Aorta (tissue), 5 donors: Measurements from ENCODE around the gene C19orf12. TPM values are rescaled to one million over a fixed set of nuclear protein-coding genes. Genes with fewer than 3 reads are reported as not detected.

Experiments used
- ATAC-seq: fragments of 200-7000 bp; cut with Tn5 transposase; one replicate; pipeline ENCODE4 v1.9.1; 2022; ENCODE audit warnings: moderate library complexity; ENCODE audit not compliant: low FRiP score
- DNase-seq, 2 donors: peaks; one replicate each; pipeline ENCODE4 v3.0.0-alpha.2; 2020
- H3K27ac ChIP-seq, 2 donors: one replicate each; pipeline ENCODE4 v1.5.1; 2013; ENCODE audit warnings: low read length in 2 of 2, mild to moderate bottlenecking in 2 of 2, moderate library complexity in 2 of 2, control low read depth in 1 of 2, inconsistent platforms in 1 of 2, low read depth in 1 of 2
- H3K27me3 ChIP-seq, 2 donors: one replicate each; pipeline ENCODE4 v1.6.1; 2013; ENCODE audit warnings: control low read depth in 1 of 2, low read length in 1 of 2, mild to moderate bottlenecking in 1 of 2, moderate library complexity in 1 of 2; ENCODE audit not compliant: insufficient read depth in 2 of 2, control insufficient read depth in 1 of 2
- H3K36me3 ChIP-seq, 2 donors: one replicate each; pipeline ENCODE4 v1.6.1; 2013; ENCODE audit warnings: control low read depth in 1 of 2, low read length in 1 of 2, mild to moderate bottlenecking in 1 of 2; ENCODE audit not compliant: insufficient read depth in 2 of 2, control insufficient read depth in 1 of 2
- H3K4me1 ChIP-seq, 2 donors: one replicate each; pipeline ENCODE4 v1.6.1; 2013; ENCODE audit warnings: low read length in 2 of 2, control low read depth in 1 of 2, mild to moderate bottlenecking in 1 of 2, moderate library complexity in 1 of 2; ENCODE audit not compliant: insufficient read depth in 2 of 2, control insufficient read depth in 1 of 2
- H3K4me3 ChIP-seq, 2 donors: one replicate each; pipeline ENCODE4 v1.5.1; 2013; ENCODE audit warnings: low read length in 2 of 2, control low read depth in 1 of 2, mild to moderate bottlenecking in 1 of 2
- H3K9me3 ChIP-seq: one replicate; pipeline ENCODE4 v1.6.1; 2013; ENCODE audit warnings: mild to moderate bottlenecking, low read length; ENCODE audit not compliant: control insufficient read depth
- WGBS, 2 donors: extraction: QIAGEN DNeasy Blood & Tissue Kit; methylation state at CpG; one replicate each; pipeline ENCODE4 v1.1.7; 2013; 5-methylcytosine and 5-hydroxymethylcytosine counted together
- intact Hi-C, 2 donors: fragments of 100-400 bp; cut with DNase I; formaldehyde crosslinking; loops; one replicate each; pipeline versions ENCODE4 v1.14.2 to v1.15.0; 2022
- polyA plus RNA-seq, 2 donors: library from polyadenylated mRNA; stranded (reverse); fragments of 200-250 nt; gene quantifications; one replicate each; pipeline ENCODE4 v1.2.3, GENCODE V29; 2013
- total RNA-seq, 2 donors: library from RNA; stranded (reverse); fragmentation: NEBNext Ultra II Directional; extraction: Animal tissue kit (Norgen Biotek cat#: 25700); gene quantifications; one replicate each; pipeline ENCODE4 v1.2.1, GENCODE V29; 2021
- donor health status: healthy with polysubstance abuse.
- donor health status: Bipolar disorder and iron deficiency.
- donor health status: DM: no; HTN: no; CAD: no.
- donor health status: DM: no; HTN: no; CAD: no.
- donor health status: DM: yes; HTN: yes; CAD: no.

The C19orf12 gene
- total and polyA plus RNA-seq, 4 donors: 14.3 to 32.8 (median 22.9) TPM

- Histone ChIP-seq H3K27ac (no peak overlapping the region), H3K36me3 (no peaks in the 10 kb centered on the region), H3K9me3 (no peaks in the 10 kb centered on the region), H3K4me3 (no peak overlapping the region), H3K27me3 (no peaks in the 10 kb centered on the region), H3K4me1 (no peaks in the 10 kb centered on the region)
- intact Hi-C loops: no loop called here
- 49 to 50% methylated on average over 5 of the region's 5 CpGs for WGBS, 2 donors
- DNase-seq (peak in 1 of 2 donors; percentile 1), ATAC-seq (no peak)
Measured at GRCh38 chr19:29741776-29742175, 26.7 kb upstream of the C19orf12 start.

GRCh38 chr19:29741226-29741625, 26.2 kb upstream of the C19orf12 start:
- whole genome bisulfite sequencing, 2 donors: 51 to 60% methylated on average over 10 of the region's 10 CpGs
- intact Hi-C loops: no loop called here
- H3K27ac ChIP-seq: no peak overlapping the region
- ATAC-seq: no peak
- no peaks in the 10 kb centered on the region for H3K27me3 ChIP-seq
- H3K4me3 ChIP-seq: no peak overlapping the region
- no peaks in the 10 kb centered on the region for H3K4me1 ChIP-seq
- no peaks in the 10 kb centered on the region for H3K36me3 ChIP-seq
- no peak for DNase-seq
- H3K9me3 ChIP-seq: no peaks in the 10 kb centered on the region

- DNase-seq: peak; percentile 12 to 60
Measured at GRCh38 chr19:29737461-29738000, 22.5 kb upstream of the C19orf12 start.

GRCh38 chr19:29735829-29736228, 20.8 kb upstream of the C19orf12 start:
- intact Hi-C loops: no loop called here
- Histone ChIP-seq H3K4me3 (no peak overlapping the region), H3K9me3 (no peaks in the 10 kb centered on the region), H3K4me1 (no peaks in the 10 kb centered on the region), H3K27me3 (no peaks in the 10 kb centered on the region), H3K36me3 (no peaks in the 10 kb centered on the region), H3K27ac (no peak overlapping the region)
- ATAC-seq (no peak), DNase-seq (no peak)
- 74 to 77% methylated on average over 5 of the region's 5 CpGs for WGBS, 2 donors

More at GRCh38 chr19:29737461-29738000, 22.5 kb upstream of the C19orf12 start:
- 82 to 83% methylated on average over 11 of the region's 11 CpGs for WGBS, 2 donors
- Histone ChIP-seq H3K27me3 (no peaks in the 10 kb centered on the region), H3K36me3 (no peaks in the 10 kb centered on the region), H3K9me3 (no peaks in the 10 kb centered on the region), H3K4me3 (no peak overlapping the region), H3K27ac (no peak overlapping the region), H3K4me1 (no peaks in the 10 kb centered on the region)
- intact Hi-C loops: no loop called here
- ATAC-seq: no peak

- no peak overlapping the region for H3K27ac ChIP-seq
- DNase-seq (peak in 1 of 2 donors; percentile 54), ATAC-seq (no peak)
- no peak overlapping the region for H3K4me3 ChIP-seq
- H3K4me1 ChIP-seq: no peaks in the 10 kb centered on the region
- H3K27me3 ChIP-seq: no peaks in the 10 kb centered on the region
- intact Hi-C loops: loop anchor here (2.0 to 5.0 kb wide), 2 partner anchors 141 kb away; no protein-coding TSS in a partner anchor
- no peaks in the 10 kb centered on the region for H3K36me3 ChIP-seq
- WGBS, 2 donors: 83 to 86% methylated on average over 13 of the region's 13 CpGs
- no peaks in the 10 kb centered on the region for H3K9me3 ChIP-seq
Measured at GRCh38 chr19:29731331-29731850, 16.3 kb upstream of the C19orf12 start.

GRCh38 chr19:29727906-29728305, 12.8 kb upstream of the C19orf12 start:
- Histone ChIP-seq H3K4me3 (no peak overlapping the region), H3K4me1 (no peaks in the 10 kb centered on the region), H3K27me3 (no peaks in the 10 kb centered on the region), H3K9me3 (no peaks in the 10 kb centered on the region), H3K27ac (no peak overlapping the region), H3K36me3 (no peaks in the 10 kb centered on the region)
- no peak for ATAC-seq
- DNase-seq: no peak
- intact Hi-C loops: no loop called here
- 77 to 81% methylated on average over 6 of the region's 6 CpGs for WGBS, 2 donors

- Histone ChIP-seq H3K27me3 (no peaks in the 10 kb centered on the region), H3K36me3 (no peaks in the 10 kb centered on the region), H3K27ac (no peak overlapping the region), H3K4me1 (no peaks in the 10 kb centered on the region), H3K4me3 (peak overlapping the region in 1 of 2 donors; percentile 18), H3K9me3 (no peaks in the 10 kb centered on the region)
- DNase-seq: no peak
- intact Hi-C loops: no loop called here
- ATAC-seq: no peak
- 11 to 13% methylated on average over 14 of the region's 14 CpGs for WGBS, 2 donors
Measured at GRCh38 chr19:29724746-29725145, 9.7 kb upstream of the C19orf12 start.

- ATAC-seq: peak; percentile 48
- no peak for DNase-seq
- Histone ChIP-seq H3K9me3 (no peaks in the 10 kb centered on the region), H3K4me3 (peak overlapping the region in 1 of 2 donors; percentile 18), H3K27ac (no peak overlapping the region), H3K4me1 (no peaks in the 10 kb centered on the region), H3K27me3 (no peaks in the 10 kb centered on the region), H3K36me3 (no peaks in the 10 kb centered on the region)
- intact Hi-C loops: no loop called here
- 1% methylated on average over 39 of the region's 39 CpGs for WGBS, 2 donors
Measured at GRCh38 chr19:29724102-29724641, 9.1 kb upstream of the C19orf12 start.

- 84% methylated on average over 16 of the region's 16 CpGs for WGBS, 2 donors
- ATAC-seq: no peak
- intact Hi-C loops: loop anchor here (2.0 to 5.0 kb wide), 2 partner anchors 55 to 106 kb away; no protein-coding TSS in a partner anchor
- Histone ChIP-seq H3K27ac (no peak overlapping the region), H3K4me1 (no peaks in the 10 kb centered on the region), H3K36me3 (no peaks in the 10 kb centered on the region), H3K4me3 (no peak overlapping the region), H3K27me3 (no peaks in the 10 kb centered on the region), H3K9me3 (no peaks in the 10 kb centered on the region)
- DNase-seq: peak in 1 of 2 donors; percentile 59
Measured at GRCh38 chr19:29717051-29717450, 2.0 kb upstream of the C19orf12 start.
